Smooth muscle cell (in vitro differentiated cells): Measurements from ENCODE around the gene TNFRSF11A. TPM values are rescaled to one million over a fixed set of nuclear protein-coding genes. Genes with fewer than 3 reads are reported as not detected.

Experiments used
- DNase-seq: peaks from one replicate; lab custom pipeline; 2025; ENCODE audit not compliant: unreplicated experiment; lab: John Stamatoyannopoulos, UW
- H2AFZ ChIP-seq: fragments of 200-600 bp; sonication (generic); 2 replicates; pipeline ENCODE4 v1.6.0; 2016; ENCODE audit warnings: antibody characterized with exemption, low read depth, mild to moderate bottlenecking
- H3F3A ChIP-seq: fragments of 200-600 bp; sonication (generic); 2 replicates; pipeline ENCODE4 v1.6.0; 2017; ENCODE audit warnings: antibody characterized with exemption, low read depth
- H3K27ac ChIP-seq: fragments of 200-600 bp; sonication (generic); 2 replicates; pipeline ENCODE4 v1.5.1; 2016; ENCODE audit warnings: low read depth, mild to moderate bottlenecking
- H3K27me3 ChIP-seq: fragments of 200-600 bp; sonication (generic); 2 replicates; pipeline ENCODE4 v1.6.1; 2016; ENCODE audit warnings: low read depth, mild to moderate bottlenecking
- H3K36me3 ChIP-seq: fragments of 200-600 bp; sonication (generic); 2 replicates; pipeline ENCODE4 v1.5.1; 2016; ENCODE audit warnings: low read depth
- H3K4me1 ChIP-seq: fragments of 200-600 bp; sonication (generic); 2 replicates; pipeline ENCODE4 v1.5.1; 2016; ENCODE audit warnings: low read depth
- H3K4me2 ChIP-seq: fragments of 200-600 bp; sonication (generic); 2 replicates; pipeline ENCODE4 v1.6.0; 2016; ENCODE audit warnings: mild to moderate bottlenecking
- H3K4me3 ChIP-seq: fragments of 200-600 bp; sonication (generic); 2 replicates; pipeline ENCODE4 v1.5.1; 2016; ENCODE audit warnings: mild to moderate bottlenecking
- H3K79me2 ChIP-seq: fragments of 200-600 bp; sonication (generic); 2 replicates; pipeline ENCODE4 v1.6.0; 2016; ENCODE audit warnings: low read depth, mild to moderate bottlenecking
- H3K9ac ChIP-seq: fragments of 200-600 bp; sonication (generic); 2 replicates; pipeline ENCODE4 v1.6.0; 2016; ENCODE audit warnings: low read depth
- H3K9me3 ChIP-seq: fragments of 200-600 bp; sonication (generic); replicated peaks from 2 replicates; pipeline ENCODE4 v1.5.1; 2016; ENCODE audit warnings: low read depth
- H4K20me1 ChIP-seq: fragments of 200-600 bp; sonication (generic); 2 replicates; pipeline ENCODE4 v1.6.0; 2016; ENCODE audit warnings: low read depth
- WGBS: methylation state at CpG from one replicate; pipeline ENCODE4 v1.1.7; 2016; ENCODE audit warnings: low lambda C conversion rate; 5-methylcytosine and 5-hydroxymethylcytosine counted together
- polyA plus RNA-seq: library from polyadenylated mRNA; unstranded; fragments of >200 nt; fragmentation: Nextera tagmentation; extraction: Ambion mirVana; gene quantifications from 2 replicates; pipeline ENCODE4 v1.2.1, GENCODE V29; 2016
- total RNA-seq: library from RNA; depleted of rRNA; stranded (reverse); fragments of >200 nt; gene quantifications from 2 replicates; pipeline ENCODE4 v1.2.3, GENCODE V29; 2014
- TF ChIP-seq, protein P1 (sequence below): fragments of 200-600 bp; sonication (generic); IDR thresholded peaks from 2 replicates; pipeline ENCODE4 v1.5.1; 2017; ENCODE audit warnings: borderline replicate concordance, mild to moderate bottlenecking, antibody characterized with exemption; ENCODE audit not compliant: insufficient read depth, poor library complexity, severe bottlenecking

Gene TNFRSF11A
- total RNA-seq (under 0.01 TPM in 1 of 2 replicates, not detected in the other), polyA plus RNA-seq (0.52 TPM in 1 of 2 replicates, not detected in the other)

DNA sequence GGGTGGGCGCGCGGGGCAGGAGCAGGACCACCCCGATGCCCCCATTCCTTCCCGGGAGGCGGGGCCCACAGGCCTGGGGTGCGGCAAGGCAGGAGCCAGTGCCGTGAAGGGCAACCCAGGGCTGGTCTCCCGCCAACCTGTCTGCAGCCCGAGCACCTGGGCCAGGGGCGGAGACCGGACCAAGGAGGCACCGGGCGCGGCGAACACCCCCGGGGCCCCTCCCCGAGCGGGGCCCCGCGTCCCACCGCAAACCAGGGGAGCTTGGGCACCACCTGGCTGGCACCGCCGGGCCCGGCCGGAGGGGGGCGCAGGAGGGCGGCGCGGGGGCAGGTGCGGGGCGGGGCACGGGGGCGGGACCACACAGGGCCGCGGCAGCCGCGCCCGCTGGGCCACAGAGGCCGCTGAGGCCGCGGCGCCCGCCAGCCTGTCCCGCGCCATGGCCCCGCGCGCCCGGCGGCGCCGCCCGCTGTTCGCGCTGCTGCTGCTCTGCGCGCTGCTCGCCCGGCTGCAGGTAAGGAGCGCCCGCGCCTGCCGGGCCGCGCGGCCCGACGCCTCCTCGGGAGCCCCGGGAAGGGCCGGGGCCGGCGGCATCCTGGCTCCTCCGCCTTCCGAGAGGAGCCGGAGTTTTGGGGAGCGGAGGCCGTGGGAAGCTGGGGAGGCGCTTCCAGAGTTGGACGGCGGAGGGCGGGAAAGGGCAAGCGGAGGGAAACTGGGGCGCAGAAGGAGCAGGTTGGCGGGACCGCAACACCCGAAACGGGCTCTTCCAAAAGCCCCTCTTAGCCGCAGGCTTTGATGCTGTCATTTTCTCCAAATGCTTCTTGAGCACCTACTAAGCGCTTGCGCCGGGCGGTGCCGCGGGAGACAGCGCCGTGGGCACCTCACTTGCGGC is at the start of gene TNFRSF11A:
Gene TNFRSF11A, plus strand, starts transcription at position 394 of the 889 bp plus-strand sequence. Its CDS starts 43 bp downstream, at position 437.
- Histone ChIP-seq H3K4me1 (peaks cover 20% of the 10 kb centered on the region), H3K9ac (no peak within 1 kb of the TSS), H2AFZ (no peak within 1 kb of the TSS), H3K79me2 (no peaks in the 10 kb centered on the region), H3K36me3 (no peaks in the 10 kb centered on the region), H3F3A (no peaks in the 10 kb centered on the region), H4K20me1 (no peaks in the 10 kb centered on the region), H3K27me3 (peaks cover 80% of the 10 kb centered on the region), H3K27ac (no peak within 1 kb of the TSS), H3K4me3 (peak within 1 kb of the TSS; percentile 44), H3K4me2 (peak within 1 kb of the TSS; percentile 83), H3K9me3 (no peaks in the 10 kb centered on the region)
- TF ChIP-seq, protein P1, sequence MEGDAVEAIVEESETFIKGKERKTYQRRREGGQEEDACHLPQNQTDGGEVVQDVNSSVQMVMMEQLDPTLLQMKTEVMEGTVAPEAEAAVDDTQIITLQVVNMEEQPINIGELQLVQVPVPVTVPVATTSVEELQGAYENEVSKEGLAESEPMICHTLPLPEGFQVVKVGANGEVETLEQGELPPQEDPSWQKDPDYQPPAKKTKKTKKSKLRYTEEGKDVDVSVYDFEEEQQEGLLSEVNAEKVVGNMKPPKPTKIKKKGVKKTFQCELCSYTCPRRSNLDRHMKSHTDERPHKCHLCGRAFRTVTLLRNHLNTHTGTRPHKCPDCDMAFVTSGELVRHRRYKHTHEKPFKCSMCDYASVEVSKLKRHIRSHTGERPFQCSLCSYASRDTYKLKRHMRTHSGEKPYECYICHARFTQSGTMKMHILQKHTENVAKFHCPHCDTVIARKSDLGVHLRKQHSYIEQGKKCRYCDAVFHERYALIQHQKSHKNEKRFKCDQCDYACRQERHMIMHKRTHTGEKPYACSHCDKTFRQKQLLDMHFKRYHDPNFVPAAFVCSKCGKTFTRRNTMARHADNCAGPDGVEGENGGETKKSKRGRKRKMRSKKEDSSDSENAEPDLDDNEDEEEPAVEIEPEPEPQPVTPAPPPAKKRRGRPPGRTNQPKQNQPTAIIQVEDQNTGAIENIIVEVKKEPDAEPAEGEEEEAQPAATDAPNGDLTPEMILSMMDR: peak; percentile 34
- 2% methylated on average over 54 of the region's 99 CpGs for WGBS
- no peak for DNase-seq

DNA sequence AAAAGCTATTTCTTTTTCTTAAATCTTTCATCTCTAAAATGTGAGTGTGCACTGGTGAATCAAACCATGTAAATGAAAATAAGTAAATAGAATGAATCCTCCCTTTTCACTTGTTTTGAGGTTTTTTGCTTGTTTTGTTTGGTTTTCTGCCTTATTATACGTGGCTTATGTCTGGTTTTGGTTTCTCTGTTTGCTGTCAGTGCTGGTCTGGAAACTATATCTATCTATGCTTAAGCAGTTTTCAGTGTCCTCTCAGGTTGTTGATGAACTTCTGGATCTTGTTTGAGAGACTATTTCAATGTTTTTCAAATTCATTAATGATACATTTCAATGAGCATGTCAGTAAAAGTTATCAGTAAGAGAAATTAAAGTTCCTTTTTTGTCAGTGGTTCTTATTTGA is 48.1 kb upstream of the TNFRSF11A start:
- Histone ChIP-seq H3K4me3 (no peak overlapping the region), H3K27ac (no peak overlapping the region), H3K79me2 (no peaks in the 10 kb centered on the region), H2AFZ (no peak overlapping the region), H3K36me3 (peaks cover 4% of the 10 kb centered on the region), H3K9me3 (no peaks in the 10 kb centered on the region), H3F3A (no peaks in the 10 kb centered on the region), H3K4me2 (no peak overlapping the region), H3K27me3 (no peaks in the 10 kb centered on the region), H3K9ac (no peak overlapping the region), H3K4me1 (peaks cover 19% of the 10 kb centered on the region), H4K20me1 (peaks cover 3% of the 10 kb centered on the region)
- DNase-seq: no peak
- WGBS: 85% methylated on average over 1 of the region's 1 CpG
- TF ChIP-seq, protein P1: no peak

DNA sequence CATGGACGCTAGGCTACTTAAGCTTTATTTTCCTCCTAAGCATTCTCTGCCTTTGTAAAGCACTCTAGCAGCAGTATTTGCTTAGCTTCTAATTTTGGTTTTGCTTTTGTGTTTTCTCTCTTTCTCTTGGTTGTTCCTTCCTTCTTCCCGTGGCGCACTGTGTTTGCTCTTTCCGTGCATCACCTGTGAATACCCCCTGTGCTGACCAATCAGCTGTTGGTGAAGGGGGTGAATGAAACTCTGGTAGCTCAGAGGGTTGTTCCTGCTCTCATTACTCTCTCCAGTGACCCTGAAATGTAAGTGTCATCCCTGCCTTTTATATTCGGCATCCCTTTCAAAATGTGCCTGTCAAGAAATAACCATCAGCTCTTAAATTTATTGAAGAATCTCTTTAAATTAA is 45.5 kb upstream of the TNFRSF11A start:
- Histone ChIP-seq H4K20me1 (peaks cover 7% of the 10 kb centered on the region), H3K27ac (no peak overlapping the region), H3K9ac (no peak overlapping the region), H3K4me1 (peaks cover 22% of the 10 kb centered on the region), H3K27me3 (no peaks in the 10 kb centered on the region), H3F3A (no peaks in the 10 kb centered on the region), H3K79me2 (no peaks in the 10 kb centered on the region), H3K36me3 (peaks cover 2% of the 10 kb centered on the region), H3K4me3 (no peak overlapping the region), H3K4me2 (no peak overlapping the region), H2AFZ (no peak overlapping the region), H3K9me3 (no peaks in the 10 kb centered on the region)
- no peak for DNase-seq
- TF ChIP-seq, protein P1: no peak
- 72% methylated on average over 5 of the region's 5 CpGs for WGBS

DNA sequence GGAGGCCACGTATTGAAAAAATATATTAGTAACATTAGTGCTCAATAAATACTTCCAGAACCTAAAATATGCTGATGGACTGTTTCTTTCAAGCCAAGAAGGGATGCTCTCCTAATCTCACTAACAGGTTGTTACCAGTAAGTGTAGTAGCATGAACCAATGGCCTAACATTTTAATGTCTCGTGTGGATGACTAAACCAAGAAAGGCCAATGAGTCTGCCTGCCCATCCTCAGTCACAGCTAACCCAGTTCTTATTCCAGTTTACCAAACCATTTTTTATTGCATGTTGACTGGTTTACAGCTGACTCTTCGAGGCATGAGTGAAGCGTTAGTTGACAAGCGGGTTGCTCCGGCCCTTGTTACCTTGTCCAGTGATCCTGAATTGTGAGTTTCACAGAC is 45.1 kb upstream of the TNFRSF11A start:
- Histone ChIP-seq H3K27ac (no peak overlapping the region), H3K27me3 (no peaks in the 10 kb centered on the region), H3F3A (no peaks in the 10 kb centered on the region), H3K9me3 (no peaks in the 10 kb centered on the region), H2AFZ (no peak overlapping the region), H4K20me1 (peaks cover 7% of the 10 kb centered on the region), H3K36me3 (no peaks in the 10 kb centered on the region), H3K4me2 (no peak overlapping the region), H3K4me1 (peaks cover 22% of the 10 kb centered on the region), H3K79me2 (no peaks in the 10 kb centered on the region), H3K4me3 (no peak overlapping the region), H3K9ac (no peak overlapping the region)
- no peak for DNase-seq
- TF ChIP-seq, protein P1: no peak
- WGBS: 90% methylated on average over 6 of the region's 6 CpGs
